K562 (cell line): ENCODE results near the gene ASMTL.
"Not testable (repeated sequence)": the region's sequence is repeated elsewhere in the genome, so short reads cannot be mapped to it uniquely, and the experiment has no call there.

Experiments
- TCF3 ChIP-seq: sonication (generic); formaldehyde crosslinking; IDR thresholded peaks from 2 replicates; pipeline ENCODE4 v1.4.0; 2020; ENCODE audit warnings: mild to moderate bottlenecking, missing genetic modification reagents
- TF ChIP-seq, protein P1 (sequence below): sonication (generic); formaldehyde crosslinking; IDR thresholded peaks from 2 replicates; pipeline ENCODE4 v1.9.0; 2022; ENCODE audit warnings: mild to moderate bottlenecking, missing genetic modification reagents

DNA sequence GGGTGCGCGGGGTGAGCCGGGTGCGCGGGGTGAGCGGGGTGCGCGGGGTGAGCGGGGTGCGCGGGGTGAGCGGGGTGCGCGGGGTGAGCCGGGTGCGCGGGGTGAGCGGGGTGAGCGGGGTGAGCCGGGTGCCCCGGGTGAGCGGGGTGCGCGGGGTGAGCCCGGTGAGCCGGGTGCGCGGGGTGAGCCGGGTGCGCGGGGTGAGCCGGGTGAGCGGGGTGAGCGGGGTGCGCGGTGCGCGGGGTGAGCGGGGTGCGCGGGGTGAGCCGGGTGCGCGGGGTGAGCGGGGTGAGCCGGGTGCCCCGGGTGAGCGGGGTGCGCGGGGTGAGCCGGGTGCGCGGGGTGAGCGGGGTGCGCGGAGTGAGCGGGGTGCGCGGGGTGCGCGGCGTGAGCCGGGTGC lies 86.3 kb downstream of the ASMTL start:
- not testable (repeated sequence) for TF ChIP-seq TCF3
- TF ChIP-seq, protein P1, sequence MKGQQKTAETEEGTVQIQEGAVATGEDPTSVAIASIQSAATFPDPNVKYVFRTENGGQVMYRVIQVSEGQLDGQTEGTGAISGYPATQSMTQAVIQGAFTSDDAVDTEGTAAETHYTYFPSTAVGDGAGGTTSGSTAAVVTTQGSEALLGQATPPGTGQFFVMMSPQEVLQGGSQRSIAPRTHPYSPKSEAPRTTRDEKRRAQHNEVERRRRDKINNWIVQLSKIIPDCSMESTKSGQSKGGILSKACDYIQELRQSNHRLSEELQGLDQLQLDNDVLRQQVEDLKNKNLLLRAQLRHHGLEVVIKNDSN (CRISPR knock-in tag) = not testable (repeated sequence)
